ENCODE measurements around the gene PIM1.

The PIM1 gene

DNA sequence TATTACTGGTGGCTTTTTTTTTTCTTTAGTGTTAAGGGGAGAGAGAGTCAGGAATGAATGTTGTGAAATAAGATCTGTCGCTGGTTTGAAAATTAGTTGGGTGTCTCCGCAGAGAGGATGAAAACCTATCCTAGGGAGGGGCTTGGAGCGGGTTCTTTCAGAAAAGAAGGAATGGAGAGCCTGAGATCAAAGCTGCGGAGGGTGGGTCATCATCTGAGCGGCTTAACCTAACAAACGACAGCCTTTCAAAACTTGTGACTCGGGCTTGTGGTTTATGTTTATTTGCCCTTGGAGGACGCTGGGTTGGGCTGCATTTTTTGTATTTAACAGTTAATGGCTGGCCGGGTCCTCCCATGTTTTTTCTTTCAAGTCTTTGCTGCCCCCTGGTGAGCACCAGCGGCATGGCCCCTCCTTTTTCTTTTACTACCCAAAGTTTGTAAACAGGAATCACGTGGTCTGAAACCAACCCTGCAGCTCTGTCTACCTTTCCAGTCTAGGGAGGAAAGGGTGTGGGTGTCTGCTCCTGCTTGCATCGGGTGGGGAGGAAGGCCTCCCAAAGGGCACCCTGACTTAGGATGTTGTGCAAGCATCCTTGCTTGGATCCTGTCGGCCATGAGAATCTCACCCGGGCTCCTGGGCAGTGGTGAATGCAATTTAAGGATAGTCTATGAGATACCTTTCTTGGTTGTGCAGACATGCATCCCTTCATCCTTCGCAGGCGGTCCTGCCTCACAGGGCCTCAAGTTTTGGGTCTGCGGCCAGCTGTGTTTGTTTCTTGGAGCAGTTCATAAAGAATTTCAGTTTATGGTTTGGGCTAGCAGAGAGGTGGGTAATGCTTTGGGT is 2.2 kb downstream of the PIM1 start:
- Histone ChIP-seq H3K9me3 (ENCODE audit: low read depth, low read length) (no peaks in the 10 kb centered on the region), H3K36me3 (ENCODE audit: insufficient read depth, low read length) (peaks cover 11% of the 10 kb centered on the region; the same call in 1 of the 2 replicates), H3K27ac (no peak overlapping the region), H3K9ac (ENCODE audit: insufficient read length) (peak overlapping the region; percentile 8), H3K4me3 (peak overlapping the region; percentile 87)
- TF ChIP-seq EZH2 (IDR thresholded peaks at IDR 0.05) (no peak), FOXP2 (optimal IDR thresholded peaks at IDR 0.05; ENCODE audit: control extremely low read depth, extremely low read length, insufficient read depth) (peak; percentile 64)
- peak; percentile 68 for DNase-seq (ENCODE audit: low read depth, low spot score)

- H3K27ac ChIP-seq: no peak overlapping the region
- H3K9ac ChIP-seq (ENCODE audit: insufficient read length): no peak overlapping the region
Observed at GRCh38 chr6:37172912-37173492, 3.0 kb downstream of the PIM1 start.

DNA sequence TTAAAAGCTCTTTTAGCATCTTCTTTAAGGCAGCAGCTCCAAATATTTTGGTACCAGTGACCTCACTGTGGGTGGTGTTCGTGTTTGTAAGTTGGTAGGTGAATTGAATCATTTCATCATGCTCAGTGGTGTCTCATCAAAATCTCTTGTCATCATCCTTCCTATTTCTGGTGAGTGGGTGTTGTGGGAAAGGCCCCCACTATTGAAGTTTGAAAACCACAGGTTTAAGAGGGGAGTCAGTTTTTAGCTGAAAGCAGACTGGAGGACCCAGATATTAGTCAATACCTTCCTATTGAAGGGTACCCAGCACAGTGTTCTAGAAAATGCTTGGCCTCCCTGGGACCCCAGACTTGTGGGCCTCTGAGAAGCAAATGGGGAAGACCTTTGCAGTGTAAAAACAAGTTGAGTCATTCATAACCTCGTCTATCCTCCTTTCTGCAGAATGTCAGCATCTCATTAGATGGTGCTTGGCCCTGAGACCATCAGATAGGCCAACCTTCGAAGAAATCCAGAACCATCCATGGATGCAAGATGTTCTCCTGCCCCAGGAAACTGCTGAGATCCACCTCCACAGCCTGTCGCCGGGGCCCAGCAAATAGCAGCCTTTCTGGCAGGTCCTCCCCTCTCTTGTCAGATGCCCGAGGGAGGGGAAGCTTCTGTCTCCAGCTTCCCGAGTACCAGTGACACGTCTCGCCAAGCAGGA is 3.7 kb downstream of the PIM1 start:
- Histone ChIP-seq H3K27ac (no peak overlapping the region), H3K4me3 (no peak overlapping the region), H3K36me3 (ENCODE audit: insufficient read depth, low read length) (peaks cover 11% of the 10 kb centered on the region; the same call in 1 of the 2 replicates), H3K9me3 (ENCODE audit: low read depth, low read length) (no peaks in the 10 kb centered on the region), H3K9ac (ENCODE audit: insufficient read length) (no peak overlapping the region)
- no peak for DNase-seq (ENCODE audit: low read depth, low spot score)
- TF ChIP-seq FOXP2 (optimal IDR thresholded peaks at IDR 0.05; ENCODE audit: control extremely low read depth, extremely low read length, insufficient read depth) (no peak), POLR2AphosphoS5 (IDR thresholded peaks at IDR 0.05; ENCODE audit: borderline replicate concordance, low read depth, low read length) (no peak), EZH2 (IDR thresholded peaks at IDR 0.05) (no peak)

More at GRCh38 chr6:37172912-37173492, 3.0 kb downstream of the PIM1 start:
- Histone ChIP-seq H3K36me3 (ENCODE audit: insufficient read depth, low read length) (peaks cover 11% of the 10 kb centered on the region; the same call in 1 of the 2 replicates), H3K4me3 (no peak overlapping the region), H3K9me3 (ENCODE audit: low read depth, low read length) (no peaks in the 10 kb centered on the region)
- DNase-seq (ENCODE audit: low read depth, low spot score): no peak
- TF ChIP-seq FOXP2 (optimal IDR thresholded peaks at IDR 0.05; ENCODE audit: control extremely low read depth, extremely low read length, insufficient read depth) (no peak), POLR2AphosphoS5 (IDR thresholded peaks at IDR 0.05; ENCODE audit: borderline replicate concordance, low read depth, low read length) (no peak), EZH2 (IDR thresholded peaks at IDR 0.05) (no peak)

DNA sequence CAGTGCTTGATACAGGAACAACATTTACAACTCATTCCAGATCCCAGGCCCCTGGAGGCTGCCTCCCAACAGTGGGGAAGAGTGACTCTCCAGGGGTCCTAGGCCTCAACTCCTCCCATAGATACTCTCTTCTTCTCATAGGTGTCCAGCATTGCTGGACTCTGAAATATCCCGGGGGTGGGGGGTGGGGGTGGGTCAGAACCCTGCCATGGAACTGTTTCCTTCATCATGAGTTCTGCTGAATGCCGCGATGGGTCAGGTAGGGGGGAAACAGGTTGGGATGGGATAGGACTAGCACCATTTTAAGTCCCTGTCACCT is 4.2 kb downstream of the PIM1 start:
- Histone ChIP-seq H3K9ac (ENCODE audit: insufficient read length) (no peak overlapping the region), H3K9me3 (ENCODE audit: low read depth, low read length) (no peaks in the 10 kb centered on the region), H3K27ac (no peak overlapping the region), H3K36me3 (ENCODE audit: insufficient read depth, low read length) (peaks cover 11% of the 10 kb centered on the region; the same call in 1 of the 2 replicates), H3K4me3 (no peak overlapping the region)
- TF ChIP-seq EZH2 (IDR thresholded peaks at IDR 0.05) (no peak), FOXP2 (optimal IDR thresholded peaks at IDR 0.05; ENCODE audit: control extremely low read depth, extremely low read length, insufficient read depth) (no peak), POLR2AphosphoS5 (IDR thresholded peaks at IDR 0.05; ENCODE audit: borderline replicate concordance, low read depth, low read length) (no peak)
- DNase-seq (ENCODE audit: low read depth, low spot score): no peak

- Histone ChIP-seq H3K9me3 (ENCODE audit: low read depth, low read length) (no peaks in the 10 kb centered on the region), H3K36me3 (ENCODE audit: insufficient read depth, low read length) (peaks cover 11% of the 10 kb centered on the region; the same call in 1 of the 2 replicates), H3K27ac (no peak overlapping the region), H3K9ac (ENCODE audit: insufficient read length) (no peak overlapping the region), H3K4me3 (no peak overlapping the region)
- DNase-seq (ENCODE audit: low read depth, low spot score): no peak
- TF ChIP-seq POLR2AphosphoS5 (IDR thresholded peaks at IDR 0.05; ENCODE audit: borderline replicate concordance, low read depth, low read length): no peak
- TF ChIP-seq EZH2 (IDR thresholded peaks at IDR 0.05): no peak
- TF ChIP-seq FOXP2 (optimal IDR thresholded peaks at IDR 0.05; ENCODE audit: control extremely low read depth, extremely low read length, insufficient read depth): no peak
Observed at GRCh38 chr6:37174515-37175331, 4.8 kb downstream of the PIM1 start.

- DNase-seq (ENCODE audit: low read depth, low spot score): no peak
- TF ChIP-seq FOXP2 (optimal IDR thresholded peaks at IDR 0.05; ENCODE audit: control extremely low read depth, extremely low read length, insufficient read depth) (no peak), EZH2 (IDR thresholded peaks at IDR 0.05) (no peak), POLR2AphosphoS5 (IDR thresholded peaks at IDR 0.05; ENCODE audit: borderline replicate concordance, low read depth, low read length) (no peak)
Observed at GRCh38 chr6:37175332-37176267, 5.6 kb downstream of the PIM1 start.

More at GRCh38 chr6:37175332-37176267, 5.6 kb downstream of the PIM1 start:
- Histone ChIP-seq H3K9ac (ENCODE audit: insufficient read length) (no peak overlapping the region), H3K9me3 (ENCODE audit: low read depth, low read length) (no peaks in the 10 kb centered on the region), H3K4me3 (no peak overlapping the region), H3K36me3 (ENCODE audit: insufficient read depth, low read length) (peaks cover 11% of the 10 kb centered on the region; the same call in 1 of the 2 replicates), H3K27ac (no peak overlapping the region)
